DOHH2 (cell line): ENCODE results near the gene MAPK8.

ENCODE experiments used
- H3F3A ChIP-seq: fragments of 200-600 bp; sonication (generic), shearing (Covaris generic); 2 replicates; pipeline ENCODE4 v1.6.0; 2016; ENCODE audit warnings: antibody characterized with exemption, mild to moderate bottlenecking; ENCODE audit not compliant: control insufficient read depth, insufficient read depth
- H3K27ac ChIP-seq: fragments of 200-600 bp; sonication (generic); 2 replicates; pipeline ENCODE4 v1.5.1; 2014; ENCODE audit warnings: low read depth, mild to moderate bottlenecking, low read length, moderate library complexity
- H3K27me3 ChIP-seq: fragments of 200-600 bp; sonication (generic); 2 replicates; pipeline ENCODE4 v1.6.1; 2014; ENCODE audit warnings: mild to moderate bottlenecking, low read length, mixed read lengths; ENCODE audit not compliant: control insufficient read depth
- H3K36me3 ChIP-seq: fragments of 200-600 bp; sonication (generic); 2 replicates; pipeline ENCODE4 v1.6.1; 2014; ENCODE audit warnings: mild to moderate bottlenecking, low read length, moderate library complexity, mixed read lengths; ENCODE audit not compliant: control insufficient read depth
- H3K4me1 ChIP-seq: fragments of 200-600 bp; sonication (generic); 2 replicates; pipeline ENCODE4 v1.6.1; 2014; ENCODE audit warnings: mild to moderate bottlenecking, low read length, mixed read lengths; ENCODE audit not compliant: control insufficient read depth
- H3K4me2 ChIP-seq: fragments of 200-600 bp; sonication (generic); 2 replicates; pipeline ENCODE4 v1.6.0; 2014; ENCODE audit warnings: mild to moderate bottlenecking, low read length, moderate library complexity
- H3K4me3 ChIP-seq: fragments of 200-600 bp; sonication (generic); 2 replicates; pipeline ENCODE4 v1.5.1; 2014; ENCODE audit warnings: mild to moderate bottlenecking, low read length, mixed read lengths
- H3K79me2 ChIP-seq: fragments of 200-600 bp; sonication (generic); 2 replicates; pipeline ENCODE4 v1.6.1; 2014; ENCODE audit warnings: mild to moderate bottlenecking, low read length, mixed read lengths; ENCODE audit not compliant: control insufficient read depth
- H3K9me2 ChIP-seq: fragments of 200-600 bp; sonication (generic); replicated peaks from 2 replicates; pipeline ENCODE4 v1.6.1; 2014; ENCODE audit warnings: mild to moderate bottlenecking, low read length, mixed read lengths; ENCODE audit not compliant: control insufficient read depth
- H3K9me3 ChIP-seq: fragments of 200-600 bp; sonication (generic); 2 replicates; pipeline ENCODE4 v1.6.1; 2014; ENCODE audit warnings: antibody characterized with exemption, low read length, mixed read lengths; ENCODE audit not compliant: control insufficient read depth, insufficient read depth
- H4K20me1 ChIP-seq: fragments of 200-600 bp; sonication (generic); 2 replicates; pipeline ENCODE4 v1.6.0; 2014; ENCODE audit warnings: low read depth, mild to moderate bottlenecking, antibody characterized with exemption, low read length, moderate library complexity; ENCODE audit not compliant: control insufficient read depth, insufficient read depth
- EZH2phosphoT487 ChIP-seq: fragments of 200-600 bp; sonication (generic); IDR thresholded peaks from 2 replicates; pipeline ENCODE4 v1.6.1; 2017; ENCODE audit warnings: borderline replicate concordance, mild to moderate bottlenecking, antibody characterized with exemption, low read length, moderate library complexity, mixed read lengths
- TF ChIP-seq, protein P1 (sequence below): fragments of 200-600 bp; sonication (generic); IDR thresholded peaks from one replicate; pipeline ENCODE4 v1.5.1; 2014; ENCODE audit warnings: antibody characterized with exemption, mild to moderate bottlenecking, low read depth, low read length; ENCODE audit not compliant: poor library complexity, severe bottlenecking

Gene MAPK8

GRCh38 chr10:48287417-48288391, 18.8 kb upstream of the MAPK8 start:
- Histone ChIP-seq H3K27ac (no peak overlapping the region), H3K4me2 (no peak overlapping the region)

GRCh38 chr10:48288661-48289060, 17.8 kb upstream of the MAPK8 start:
- no peaks in the 10 kb centered on the region for H4K20me1 ChIP-seq
- H3K27me3 ChIP-seq: no peaks in the 10 kb centered on the region; the same call in 1 of the 2 replicates
- no peak overlapping the region for H3K4me2 ChIP-seq
- no peak overlapping the region for H3K27ac ChIP-seq
- TF ChIP-seq EZH2phosphoT487: no peak
- TF ChIP-seq, protein P1, sequence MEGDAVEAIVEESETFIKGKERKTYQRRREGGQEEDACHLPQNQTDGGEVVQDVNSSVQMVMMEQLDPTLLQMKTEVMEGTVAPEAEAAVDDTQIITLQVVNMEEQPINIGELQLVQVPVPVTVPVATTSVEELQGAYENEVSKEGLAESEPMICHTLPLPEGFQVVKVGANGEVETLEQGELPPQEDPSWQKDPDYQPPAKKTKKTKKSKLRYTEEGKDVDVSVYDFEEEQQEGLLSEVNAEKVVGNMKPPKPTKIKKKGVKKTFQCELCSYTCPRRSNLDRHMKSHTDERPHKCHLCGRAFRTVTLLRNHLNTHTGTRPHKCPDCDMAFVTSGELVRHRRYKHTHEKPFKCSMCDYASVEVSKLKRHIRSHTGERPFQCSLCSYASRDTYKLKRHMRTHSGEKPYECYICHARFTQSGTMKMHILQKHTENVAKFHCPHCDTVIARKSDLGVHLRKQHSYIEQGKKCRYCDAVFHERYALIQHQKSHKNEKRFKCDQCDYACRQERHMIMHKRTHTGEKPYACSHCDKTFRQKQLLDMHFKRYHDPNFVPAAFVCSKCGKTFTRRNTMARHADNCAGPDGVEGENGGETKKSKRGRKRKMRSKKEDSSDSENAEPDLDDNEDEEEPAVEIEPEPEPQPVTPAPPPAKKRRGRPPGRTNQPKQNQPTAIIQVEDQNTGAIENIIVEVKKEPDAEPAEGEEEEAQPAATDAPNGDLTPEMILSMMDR: no peak
- H3K9me3 ChIP-seq: peaks cover 12% of the 10 kb centered on the region
- no peaks in the 10 kb centered on the region for H3F3A ChIP-seq
- H3K4me1 ChIP-seq: no peaks in the 10 kb centered on the region
- H3K9me2 ChIP-seq: no peaks in the 10 kb centered on the region
- no peaks in the 10 kb centered on the region for H3K36me3 ChIP-seq
- H3K79me2 ChIP-seq: no peaks in the 10 kb centered on the region
- H3K4me3 ChIP-seq: no peak overlapping the region

More at GRCh38 chr10:48287417-48288391, 18.8 kb upstream of the MAPK8 start:
- TF ChIP-seq, protein P1: no peak
- TF ChIP-seq EZH2phosphoT487: no peak
- no peaks in the 10 kb centered on the region for H3K36me3 ChIP-seq
- no peak overlapping the region for H3K4me3 ChIP-seq
- H3K4me1 ChIP-seq: no peaks in the 10 kb centered on the region
- H3K9me3 ChIP-seq: peaks cover 13% of the 10 kb centered on the region
- no peaks in the 10 kb centered on the region for H3K9me2 ChIP-seq
- H3F3A ChIP-seq: no peaks in the 10 kb centered on the region
- H3K27me3 ChIP-seq: no peaks in the 10 kb centered on the region; the same call in 1 of the 2 replicates
- H3K79me2 ChIP-seq: no peaks in the 10 kb centered on the region
- no peaks in the 10 kb centered on the region for H4K20me1 ChIP-seq

GRCh38 chr10:48289501-48290238, 16.8 kb upstream of the MAPK8 start:
- no peaks in the 10 kb centered on the region for H4K20me1 ChIP-seq
- peaks cover 2% of the 10 kb centered on the region for H3K9me3 ChIP-seq
- no peaks in the 10 kb centered on the region for H3K79me2 ChIP-seq
- no peaks in the 10 kb centered on the region for H3K36me3 ChIP-seq
- H3K9me2 ChIP-seq: no peaks in the 10 kb centered on the region
- H3K4me3 ChIP-seq: no peak overlapping the region
- H3F3A ChIP-seq: no peaks in the 10 kb centered on the region
- H3K4me2 ChIP-seq: no peak overlapping the region
- H3K27ac ChIP-seq: no peak overlapping the region
- H3K27me3 ChIP-seq: peaks cover 5% of the 10 kb centered on the region; the same call in 1 of the 2 replicates
- TF ChIP-seq, protein P1: peak; percentile 77
- TF ChIP-seq EZH2phosphoT487: no peak
- H3K4me1 ChIP-seq: no peaks in the 10 kb centered on the region
